ENCODE results near the gene USP34.
"Not testable (repeated sequence)": the region's sequence is repeated elsewhere in the genome, so short reads cannot be mapped to it uniquely, and the experiment has no call there.

The USP34 gene

GRCh38 chr2:61460163-61460562, 10.7 kb downstream of the USP34 start:
- peak overlapping the region; percentile 86 for H3K27ac ChIP-seq (ENCODE audit: low read depth, low read length)
- no peak for TF ChIP-seq EZH2phosphoT487 (conservative IDR thresholded peaks at IDR 0.05; ENCODE audit: low read length)
- TF ChIP-seq, protein P1, sequence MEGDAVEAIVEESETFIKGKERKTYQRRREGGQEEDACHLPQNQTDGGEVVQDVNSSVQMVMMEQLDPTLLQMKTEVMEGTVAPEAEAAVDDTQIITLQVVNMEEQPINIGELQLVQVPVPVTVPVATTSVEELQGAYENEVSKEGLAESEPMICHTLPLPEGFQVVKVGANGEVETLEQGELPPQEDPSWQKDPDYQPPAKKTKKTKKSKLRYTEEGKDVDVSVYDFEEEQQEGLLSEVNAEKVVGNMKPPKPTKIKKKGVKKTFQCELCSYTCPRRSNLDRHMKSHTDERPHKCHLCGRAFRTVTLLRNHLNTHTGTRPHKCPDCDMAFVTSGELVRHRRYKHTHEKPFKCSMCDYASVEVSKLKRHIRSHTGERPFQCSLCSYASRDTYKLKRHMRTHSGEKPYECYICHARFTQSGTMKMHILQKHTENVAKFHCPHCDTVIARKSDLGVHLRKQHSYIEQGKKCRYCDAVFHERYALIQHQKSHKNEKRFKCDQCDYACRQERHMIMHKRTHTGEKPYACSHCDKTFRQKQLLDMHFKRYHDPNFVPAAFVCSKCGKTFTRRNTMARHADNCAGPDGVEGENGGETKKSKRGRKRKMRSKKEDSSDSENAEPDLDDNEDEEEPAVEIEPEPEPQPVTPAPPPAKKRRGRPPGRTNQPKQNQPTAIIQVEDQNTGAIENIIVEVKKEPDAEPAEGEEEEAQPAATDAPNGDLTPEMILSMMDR (IDR thresholded peaks at IDR 0.05; ENCODE audit: insufficient read depth, low read length, poor library complexity, severe bottlenecking) = no peak
- H4K20me1 ChIP-seq (ENCODE audit: low read depth, low read length) = 0 out of 2 replicates have a peak, but pooled peaks cover 6% of the 10 kb centered on the region
- H3F3A ChIP-seq (ENCODE audit: insufficient read depth) = peaks cover 48% of the 10 kb centered on the region
- H3K79me2 ChIP-seq (ENCODE audit: insufficient read depth, low read length) = peaks cover 100% of the 10 kb centered on the region
- no peak overlapping the region for H2AFZ ChIP-seq (ENCODE audit: low read depth, low read length, severe bottlenecking)
- H3K4me3 ChIP-seq (ENCODE audit: insufficient read depth, low read length, poor library complexity, severe bottlenecking) = peak overlapping the region; percentile 29
- H3K9me2 ChIP-seq (replicated peaks; ENCODE audit: insufficient read depth, low read length) = no peaks in the 10 kb centered on the region
- 0 out of 2 replicates have a peak, but pooled peaks cover 6% of the 10 kb centered on the region for H3K36me3 ChIP-seq (ENCODE audit: low read length)
- H3K9me3 ChIP-seq (ENCODE audit: insufficient read depth, low read length) = no peaks in the 10 kb centered on the region
- H3K9ac ChIP-seq (ENCODE audit: low read length) = peak overlapping the region; percentile 41
- peak overlapping the region; percentile 94 for H3K4me2 ChIP-seq (ENCODE audit: low read depth, low read length, poor library complexity, severe bottlenecking)
- no peaks in the 10 kb centered on the region for H3K27me3 ChIP-seq (ENCODE audit: low read length)

- Histone ChIP-seq H3K9ac (ENCODE audit: low read length) (0 out of 2 replicates have a peak overlapping the region, but pooled peaks have one; percentile 11), H3K9me3 (ENCODE audit: insufficient read depth, low read length) (no peaks in the 10 kb centered on the region), H3K4me2 (ENCODE audit: low read depth, low read length, poor library complexity, severe bottlenecking) (peak overlapping the region; percentile 94), H3K4me3 (ENCODE audit: insufficient read depth, low read length, poor library complexity, severe bottlenecking) (no peak overlapping the region), H2AFZ (ENCODE audit: low read depth, low read length, severe bottlenecking) (no peak overlapping the region), H3K79me2 (ENCODE audit: insufficient read depth, low read length) (peaks cover 100% of the 10 kb centered on the region), H3K36me3 (ENCODE audit: low read length) (0 out of 2 replicates have a peak, but pooled peaks cover 6% of the 10 kb centered on the region), H3K27me3 (ENCODE audit: low read length) (no peaks in the 10 kb centered on the region), H3F3A (ENCODE audit: insufficient read depth) (peaks cover 44% of the 10 kb centered on the region), H3K9me2 (replicated peaks; ENCODE audit: insufficient read depth, low read length) (no peaks in the 10 kb centered on the region), H3K27ac (ENCODE audit: low read depth, low read length) (peak overlapping the region; percentile 86), H4K20me1 (ENCODE audit: low read depth, low read length) (no peaks in the 10 kb centered on the region)
- no peak for TF ChIP-seq EZH2phosphoT487 (conservative IDR thresholded peaks at IDR 0.05; ENCODE audit: low read length)
- TF ChIP-seq, protein P1 (IDR thresholded peaks at IDR 0.05; ENCODE audit: insufficient read depth, low read length, poor library complexity, severe bottlenecking) = no peak
These were observed 14.0 kb downstream of the USP34 start for GRCh38 chr2:61456746-61457420.

GRCh38 chr2:61456070-61456745, 14.7 kb downstream of the USP34 start:
- no peak for TF ChIP-seq EZH2phosphoT487 (conservative IDR thresholded peaks at IDR 0.05; ENCODE audit: low read length)
- Histone ChIP-seq H3K27me3 (ENCODE audit: low read length) (no peaks in the 10 kb centered on the region), H3K27ac (ENCODE audit: low read depth, low read length) (peak overlapping the region; percentile 86), H4K20me1 (ENCODE audit: low read depth, low read length) (no peaks in the 10 kb centered on the region), H3K9me2 (replicated peaks; ENCODE audit: insufficient read depth, low read length) (no peaks in the 10 kb centered on the region), H3K9me3 (ENCODE audit: insufficient read depth, low read length) (no peaks in the 10 kb centered on the region), H3K9ac (ENCODE audit: low read length) (no peak overlapping the region), H2AFZ (ENCODE audit: low read depth, low read length, severe bottlenecking) (no peak overlapping the region), H3F3A (ENCODE audit: insufficient read depth) (peaks cover 50% of the 10 kb centered on the region), H3K36me3 (ENCODE audit: low read length) (0 out of 2 replicates have a peak, but pooled peaks cover 6% of the 10 kb centered on the region), H3K4me3 (ENCODE audit: insufficient read depth, low read length, poor library complexity, severe bottlenecking) (no peak overlapping the region), H3K79me2 (ENCODE audit: insufficient read depth, low read length) (peaks cover 100% of the 10 kb centered on the region), H3K4me2 (ENCODE audit: low read depth, low read length, poor library complexity, severe bottlenecking) (peak overlapping the region; percentile 20)

DNA sequence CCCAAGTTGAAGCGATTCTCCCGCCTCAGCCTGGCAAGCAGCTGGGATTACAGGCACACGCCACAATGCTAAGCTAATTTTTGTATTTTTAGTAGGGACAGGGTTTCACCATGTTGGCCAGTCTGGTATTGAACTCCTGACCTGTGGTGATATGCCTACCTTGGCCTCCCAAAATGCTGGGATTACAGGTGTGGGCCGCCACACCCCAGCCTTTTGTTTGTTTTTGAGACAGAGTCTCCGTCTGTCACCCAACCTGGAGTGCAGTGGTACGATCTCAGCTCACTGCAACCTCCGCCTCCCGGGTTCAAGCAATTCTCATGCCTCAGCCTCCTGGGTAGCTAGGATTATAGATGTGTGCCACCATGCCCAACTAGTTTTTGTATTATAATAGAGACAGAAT, 15.9 kb downstream of the USP34 start:
- not testable (repeated sequence) for H4K20me1 ChIP-seq (ENCODE audit: low read depth, low read length); H3K9me3 ChIP-seq (ENCODE audit: insufficient read depth, low read length); H3K4me3 ChIP-seq (ENCODE audit: insufficient read depth, low read length, poor library complexity, severe bottlenecking); H3K4me2 ChIP-seq (ENCODE audit: low read depth, low read length, poor library complexity, severe bottlenecking); H2AFZ ChIP-seq (ENCODE audit: low read depth, low read length, severe bottlenecking); H3K36me3 ChIP-seq (ENCODE audit: low read length); H3K9me2 ChIP-seq (replicated peaks; ENCODE audit: insufficient read depth, low read length); H3K27me3 ChIP-seq (ENCODE audit: low read length); H3K9ac ChIP-seq (ENCODE audit: low read length)
- Histone ChIP-seq H3F3A (ENCODE audit: insufficient read depth) (peaks cover 60% of the 10 kb centered on the region), H3K79me2 (ENCODE audit: insufficient read depth, low read length) (peaks cover 100% of the 10 kb centered on the region), H3K27ac (ENCODE audit: low read depth, low read length) (peak overlapping the region; percentile 97; the same call in 1 of the 2 replicates)

All from SU-DHL-6 (cell line).